GM12878 (cell line): ENCODE measurements around the gene ANKRD11. TPM values are rescaled to one million over a fixed set of nuclear protein-coding genes. Genes with fewer than 3 reads are reported as not detected.

Experiments used
- ATAC-seq: fragments of 200-7000 bp; cut with Tn5 transposase; 3 replicates; pipeline ENCODE4 v1.9.1; 2020; ENCODE audit warnings: mild to moderate bottlenecking, moderate library complexity
- BruUV-seq: library from RNA; stranded (reverse); fragments of 400-500 nt; replicated peaks from 2 replicates; lab custom pipeline; 2021; lab: Mats Ljungman, UMichigan
- CTCF ChIA-PET: fragments of 300-600 bp; sonication (Branson Sonifier 250); formaldehyde crosslinking; extraction: SDS; loops from one replicate; lab custom pipeline; 2021; ENCODE audit warnings: inconsistent platforms; lab: Yijun Ruan, JAX
- POLR2A ChIA-PET: fragments of 350-600 bp; formaldehyde crosslinking; extraction: SDS; loops from one replicate; lab custom pipeline; 2021; ENCODE audit warnings: inconsistent platforms; lab: Charles Lee
- RAD21 ChIA-PET: fragments of 300-600 bp; sonication (Branson Sonifier 250); formaldehyde crosslinking; loops from one replicate; lab custom pipeline; 2023; ENCODE audit warnings: antibody characterized with exemption; ENCODE audit not compliant: unreplicated experiment; lab: Charles Lee
- SMC1A ChIA-PET: fragments of 300-600 bp; sonication (Branson Sonifier 250); formaldehyde crosslinking; loops from one replicate; lab custom pipeline; 2023; ENCODE audit not compliant: unreplicated experiment, uncharacterized antibody; lab: Charles Lee
- DNase-seq: peaks from one replicate; pipeline ENCODE4 v3.0.0-alpha.2; 2011; ENCODE audit warnings: low read depth, low spot score
- FAIRE-seq: peaks from 3 replicates; lab custom pipeline; 2011; peaks lifted over from hg19 to GRCh38; lab: Jason Lieb, UNC
- H2AFZ ChIP-seq: 2 replicates; pipeline ENCODE4 v1.6.0; 2011; ENCODE audit warnings: low read depth, low read length, control low read depth; ENCODE audit not compliant: control insufficient read depth
- H3K27ac ChIP-seq: 2 replicates; pipeline ENCODE4 v1.5.1; 2011; ENCODE audit warnings: control low read depth; ENCODE audit not compliant: control insufficient read depth, insufficient read depth
- H3K27me3 ChIP-seq, 2 experiments: replicated peaks in 1 of 2; 2 replicates each; pipeline versions ENCODE4 v1.6.0 to v1.6.1; 2011; ENCODE audit warnings: low read length in 1 of 2; ENCODE audit not compliant: control insufficient read depth in 2 of 2, insufficient read depth in 2 of 2
- H3K36me3 ChIP-seq, 2 experiments: 2 replicates each; pipeline ENCODE4 v1.5.1; 2011; ENCODE audit warnings: low read length in 1 of 2; ENCODE audit not compliant: control insufficient read depth in 2 of 2, insufficient read depth in 2 of 2
- H3K4me1 ChIP-seq: 2 replicates; pipeline ENCODE4 v1.6.1; 2011; ENCODE audit warnings: mild to moderate bottlenecking, low read length, moderate library complexity, mixed read lengths; ENCODE audit not compliant: control insufficient read depth, insufficient read depth
- H3K4me2 ChIP-seq: 2 replicates; pipeline ENCODE4 v1.6.0; 2011; ENCODE audit warnings: control low read depth; ENCODE audit not compliant: control insufficient read depth, insufficient read depth
- H3K4me3 ChIP-seq: fragments of 200-600 bp; sonication (generic); 2 replicates; pipeline ENCODE4 v1.5.1; 2016
- H3K79me2 ChIP-seq: 2 replicates; pipeline ENCODE4 v1.6.0; 2011; ENCODE audit warnings: low read length; ENCODE audit not compliant: control insufficient read depth, insufficient read depth
- H3K9ac ChIP-seq: 2 replicates; pipeline ENCODE4 v1.8.0; 2011; ENCODE audit warnings: low read length, control low read depth, mixed read lengths; ENCODE audit not compliant: control insufficient read depth, insufficient read depth
- H3K9me3 ChIP-seq: replicated peaks from 3 replicates; pipeline ENCODE4 v1.5.1; 2011; ENCODE audit warnings: mild to moderate bottlenecking, low read length; ENCODE audit not compliant: control insufficient read depth, insufficient read depth
- H4K20me1 ChIP-seq: 2 replicates; pipeline ENCODE4 v1.6.0; 2011; ENCODE audit not compliant: control insufficient read depth, insufficient read depth
- CBX3 ChIP-seq: fragments of 200-600 bp; sonication (generic); IDR thresholded peaks from 2 replicates; pipeline ENCODE4 v1.6.1; 2016; ENCODE audit warnings: low read depth, borderline replicate concordance
- GABPA ChIP-seq: IDR thresholded peaks from 2 replicates; pipeline ENCODE4 v1.6.1; 2014; ENCODE audit warnings: antibody characterized with exemption, low read depth, mild to moderate bottlenecking, inconsistent platforms
- WRNIP1 ChIP-seq: IDR thresholded peaks from 2 replicates; pipeline ENCODE4 v1.6.1; 2011; ENCODE audit warnings: low read depth, low read length, improper control_type of control experiment, borderline replicate concordance
- WGBS: methylation state at CpG from one replicate; pipeline ENCODE4 v1.1.6; 2016; ENCODE audit warnings: low lambda C conversion rate; ENCODE audit not compliant: insufficient replicate concordance, insufficient coverage; ENCODE audit errors: missing lambda C conversion rate; 5-methylcytosine and 5-hydroxymethylcytosine counted together
- in situ Hi-C: fragments of 300-500 bp; cut with MboI; formaldehyde crosslinking; loops from 9 replicates; pipeline ENCODE4 v1.14.3; 2018; ENCODE audit warnings: mixed read lengths
- intact Hi-C: fragments of 100-400 bp; cut with micrococcal nuclease; formaldehyde crosslinking; loops from one replicate; pipeline ENCODE4 v1.14.2; 2022; ENCODE audit not compliant: unreplicated experiment
- polyA plus RNA-seq, 11 experiments: library from polyadenylated mRNA; depleted of rRNA in 4 of 11; unstranded in 6 of 11; stranded (reverse) in 5 of 11; fragments of >200 nt; fragmentation: Nextera tagmentation in 4 of 11; fragmentation: Illumina TruSeq in 1 of 11; extraction: Ambion mirVana in 4 of 11; extraction: Trizol in 1 of 11; gene quantifications; 1 replicate in 1 of 11; 2 replicates in 10 of 11; pipeline versions ENCODE4 v1.2.1 to v1.2.3, GENCODE V29; 2011 to 2016; ENCODE audit warnings: inconsistent platforms in 2 of 11, missing spikeins in 2 of 11, low read depth in 1 of 11
- total RNA-seq, 4 experiments: library from RNA; depleted of rRNA in 3 of 4; stranded (reverse); fragments of >200 nt in 3 of 4; fragmentation: Illumina TruSeq in 1 of 4; extraction: Trizol in 1 of 4; gene quantifications; 2 replicates each; pipeline versions ENCODE4 v1.2.1 to v1.2.3, GENCODE V29; 2013 to 2021
- TF ChIP-seq, protein P1 (sequence below): fragments of 450-650 bp; formaldehyde crosslinking; IDR thresholded peaks from 2 replicates; pipeline ENCODE4 v1.4.0; 2020; ENCODE audit warnings: mild to moderate bottlenecking, moderate library complexity

The ANKRD11 gene
- total and polyA plus RNA-seq, 10 of the 15 experiments (the other 5 are each of a cell fraction or from before 2014, with no cell fraction given), result 5.1 to 103 (median 27.4) TPM

DNA sequence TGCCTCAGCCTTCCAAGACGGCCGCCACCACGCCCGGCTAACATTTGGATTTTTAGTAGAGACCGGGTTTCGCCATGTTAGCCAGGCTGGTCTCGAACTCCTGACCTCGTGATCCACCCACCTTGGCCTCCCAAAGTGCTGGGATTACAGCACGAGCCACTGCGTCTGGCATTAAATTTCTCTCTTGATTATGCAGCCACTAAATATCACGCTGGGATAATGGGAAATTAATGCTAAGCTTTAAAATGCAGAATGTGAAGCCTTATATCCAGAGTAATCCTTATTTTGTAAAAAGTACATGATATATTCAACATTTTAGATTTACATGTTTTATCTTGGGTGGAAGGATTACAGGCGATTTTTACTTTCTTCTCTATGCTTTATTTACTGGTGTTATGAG lies 89.2 kb downstream of the ANKRD11 start (continued):
- TF ChIP-seq, protein P1, sequence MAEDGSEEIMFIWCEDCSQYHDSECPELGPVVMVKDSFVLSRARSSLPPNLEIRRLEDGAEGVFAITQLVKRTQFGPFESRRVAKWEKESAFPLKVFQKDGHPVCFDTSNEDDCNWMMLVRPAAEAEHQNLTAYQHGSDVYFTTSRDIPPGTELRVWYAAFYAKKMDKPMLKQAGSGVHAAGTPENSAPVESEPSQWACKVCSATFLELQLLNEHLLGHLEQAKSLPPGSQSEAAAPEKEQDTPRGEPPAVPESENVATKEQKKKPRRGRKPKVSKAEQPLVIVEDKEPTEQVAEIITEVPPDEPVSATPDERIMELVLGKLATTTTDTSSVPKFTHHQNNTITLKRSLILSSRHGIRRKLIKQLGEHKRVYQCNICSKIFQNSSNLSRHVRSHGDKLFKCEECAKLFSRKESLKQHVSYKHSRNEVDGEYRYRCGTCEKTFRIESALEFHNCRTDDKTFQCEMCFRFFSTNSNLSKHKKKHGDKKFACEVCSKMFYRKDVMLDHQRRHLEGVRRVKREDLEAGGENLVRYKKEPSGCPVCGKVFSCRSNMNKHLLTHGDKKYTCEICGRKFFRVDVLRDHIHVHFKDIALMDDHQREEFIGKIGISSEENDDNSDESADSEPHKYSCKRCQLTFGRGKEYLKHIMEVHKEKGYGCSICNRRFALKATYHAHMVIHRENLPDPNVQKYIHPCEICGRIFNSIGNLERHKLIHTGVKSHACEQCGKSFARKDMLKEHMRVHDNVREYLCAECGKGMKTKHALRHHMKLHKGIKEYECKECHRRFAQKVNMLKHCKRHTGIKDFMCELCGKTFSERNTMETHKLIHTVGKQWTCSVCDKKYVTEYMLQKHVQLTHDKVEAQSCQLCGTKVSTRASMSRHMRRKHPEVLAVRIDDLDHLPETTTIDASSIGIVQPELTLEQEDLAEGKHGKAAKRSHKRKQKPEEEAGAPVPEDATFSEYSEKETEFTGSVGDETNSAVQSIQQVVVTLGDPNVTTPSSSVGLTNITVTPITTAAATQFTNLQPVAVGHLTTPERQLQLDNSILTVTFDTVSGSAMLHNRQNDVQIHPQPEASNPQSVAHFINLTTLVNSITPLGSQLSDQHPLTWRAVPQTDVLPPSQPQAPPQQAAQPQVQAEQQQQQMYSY (CRISPR knock-in tag), result no peak

DNA sequence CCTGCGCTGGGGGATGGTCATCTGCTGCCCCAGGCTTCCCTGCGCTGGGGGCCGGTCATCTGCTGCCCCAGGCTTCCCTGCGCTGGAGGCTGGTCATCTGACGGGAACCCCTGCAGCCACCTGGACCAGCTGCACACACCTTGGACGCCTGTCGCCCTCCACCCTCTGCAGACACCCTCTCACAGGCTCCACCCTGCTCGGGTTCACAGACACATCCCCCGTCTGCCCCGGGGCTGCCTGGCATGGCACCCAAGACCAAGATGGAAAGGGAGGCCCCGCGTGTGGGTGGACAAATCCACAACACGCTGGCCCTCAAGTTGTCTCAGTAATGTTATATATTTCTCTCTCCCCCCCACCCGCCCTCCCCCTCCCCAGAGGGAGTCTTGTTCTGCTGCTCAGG lies 89.6 kb downstream of the ANKRD11 start:
- POLR2A ChIA-PET, result no interaction called here
- peaks cover 7 to 12% of the 10 kb centered on the region in 2 experiments; a peak in 3 of 4 replicates for H3K36me3 ChIP-seq
- no peak for FAIRE-seq
- SMC1A ChIA-PET, result no interaction called here
- no peak overlapping the region for H3K9ac ChIP-seq
- no TSS peak for BruUV-seq
- no peaks in the 10 kb centered on the region for H3K27me3 ChIP-seq
- H3K27ac ChIP-seq, result no peak overlapping the region
- peaks cover 2% of the 10 kb centered on the region; the same call in 1 of the 2 replicates for H3K4me1 ChIP-seq
- TF ChIP-seq GABPA (no peak), CBX3 (no peak), WRNIP1 (no peak)
- CTCF ChIA-PET, result no interaction called here
- H2AFZ ChIP-seq, result no peak overlapping the region
- DNase-seq, result no peak
- RAD21 ChIA-PET, result no interaction called here
- in situ Hi-C loops (no loop called here), intact Hi-C loops (no loop called here)
- peaks cover 34% of the 10 kb centered on the region for H4K20me1 ChIP-seq
- 82% methylated on average over 11 of the region's 14 CpGs for WGBS
- no peak overlapping the region for H3K4me3 ChIP-seq
- peaks cover 83% of the 10 kb centered on the region for H3K79me2 ChIP-seq
- no peak overlapping the region for H3K4me2 ChIP-seq
- ATAC-seq, result no peak
- no peaks in the 10 kb centered on the region for H3K9me3 ChIP-seq
